WI38 (cell line): ENCODE measurements around the gene KRTAP20-1.

Source experiments
- H3K4me3 ChIP-seq: 2 replicates; pipeline ENCODE4 v1.5.1; 2011; ENCODE audit warnings: low read depth, mild to moderate bottlenecking, control low read depth, low read length
- CTCF ChIP-seq: IDR thresholded peaks from 2 replicates; pipeline ENCODE4 v1.5.1; 2012; ENCODE audit warnings: low read depth, mild to moderate bottlenecking, control low read depth, low read length

KRTAP20-1 gene

GRCh38 chr21:30620080-30620479, 3.9 kb downstream of the KRTAP20-1 start:
- TF ChIP-seq CTCF: no peak
- H3K4me3 ChIP-seq: no peak overlapping the region

- TF ChIP-seq CTCF: no peak
- no peak within 1 kb of the TSS for H3K4me3 ChIP-seq
Measured at GRCh38 chr21:30620522-30620921, 4.3 kb downstream of the KRTAP20-1 start, which contains the start of gene KRTAP20-4. Gene KRTAP20-4, plus strand, starts transcription at chr21:30620627.

- H3K4me3 ChIP-seq: no peak overlapping the region
- TF ChIP-seq CTCF: no peak
Measured at GRCh38 chr21:30623362-30623761, 7.1 kb downstream of the KRTAP20-1 start.

- no peak for TF ChIP-seq CTCF
Measured at GRCh38 chr21:30625449-30626165, 9.4 kb downstream of the KRTAP20-1 start.

GRCh38 chr21:30628109-30628508, 11.9 kb downstream of the KRTAP20-1 start:
- TF ChIP-seq CTCF: no peak
- no peak overlapping the region for H3K4me3 ChIP-seq

More at GRCh38 chr21:30625449-30626165, 9.4 kb downstream of the KRTAP20-1 start:
- no peak overlapping the region for H3K4me3 ChIP-seq

GRCh38 chr21:30629200-30629599, 13.0 kb downstream of the KRTAP20-1 start:
- H3K4me3 ChIP-seq: no peak overlapping the region
- no peak for TF ChIP-seq CTCF

GRCh38 chr21:30634906-30635305, 18.7 kb downstream of the KRTAP20-1 start, which contains the start of gene KRTAP20-2:
Gene KRTAP20-2, plus strand, starts transcription at chr21:30635206. Its CDS starts 58 bp downstream, at chr21:30635264.
- TF ChIP-seq CTCF: no peak
- no peak within 1 kb of the TSS for H3K4me3 ChIP-seq
